Cardiac muscle cell (in vitro differentiated cells and primary cell): ENCODE measurements around the gene AXDND1. TPM values are rescaled to one million over a fixed set of nuclear protein-coding genes. Genes with fewer than 3 reads are reported as not detected.
A peak's percentile ranks its signal among the peaks of the same experiment; 100 is the strongest.

Experiments used
- DNase-seq, 2 donors: peaks; one replicate each; pipeline versions ENCODE4 v3.0.0 to v3.0.0-alpha.2; 2010 to 2017; ENCODE audit warnings: low read depth in 1 of 2, low spot score in 1 of 2
- H3K27ac ChIP-seq: fragments of 200-600 bp; sonication (generic); 2 replicates; pipeline ENCODE4 v1.5.1; 2016
- H3K27me3 ChIP-seq: fragments of 200-600 bp; sonication (generic); 2 replicates; pipeline ENCODE4 v1.6.0; 2016; ENCODE audit warnings: control low read depth
- H3K36me3 ChIP-seq: fragments of 200-600 bp; sonication (generic); 2 replicates; pipeline ENCODE4 v1.5.1; 2016; ENCODE audit warnings: control low read depth
- H3K4me1 ChIP-seq: fragments of 200-600 bp; sonication (generic); 2 replicates; pipeline ENCODE4 v1.8.1; 2017; ENCODE audit warnings: low read depth, mild to moderate bottlenecking, mixed run types
- H3K4me3 ChIP-seq: fragments of 200-600 bp; sonication (generic); 2 replicates; pipeline ENCODE4 v1.5.1; 2016; ENCODE audit warnings: mild to moderate bottlenecking
- H3K9me3 ChIP-seq: fragments of 200-600 bp; sonication (generic); 2 replicates; pipeline ENCODE4 v1.5.1; 2017; ENCODE audit warnings: low read depth, mild to moderate bottlenecking, control low read depth
- polyA plus RNA-seq: library from polyadenylated mRNA; unstranded; fragments of >200 nt; fragmentation: Nextera tagmentation; extraction: Ambion mirVana; gene quantifications from 2 replicates; pipeline ENCODE4 v1.2.1, GENCODE V29; 2016
- total RNA-seq: library from RNA; depleted of rRNA; stranded (reverse); fragments of >200 nt; gene quantifications from 2 replicates; pipeline ENCODE4 v1.2.3, GENCODE V29; 2016
- TF ChIP-seq, protein P1 (sequence below): IDR thresholded peaks from 2 replicates; pipeline ENCODE4 v1.5.1; 2012; ENCODE audit warnings: low read depth, mild to moderate bottlenecking, low read length

Gene AXDND1
- total and polyA plus RNA-seq, 2 experiments from 2014 or later = 0.54 to 0.70 TPM

DNA sequence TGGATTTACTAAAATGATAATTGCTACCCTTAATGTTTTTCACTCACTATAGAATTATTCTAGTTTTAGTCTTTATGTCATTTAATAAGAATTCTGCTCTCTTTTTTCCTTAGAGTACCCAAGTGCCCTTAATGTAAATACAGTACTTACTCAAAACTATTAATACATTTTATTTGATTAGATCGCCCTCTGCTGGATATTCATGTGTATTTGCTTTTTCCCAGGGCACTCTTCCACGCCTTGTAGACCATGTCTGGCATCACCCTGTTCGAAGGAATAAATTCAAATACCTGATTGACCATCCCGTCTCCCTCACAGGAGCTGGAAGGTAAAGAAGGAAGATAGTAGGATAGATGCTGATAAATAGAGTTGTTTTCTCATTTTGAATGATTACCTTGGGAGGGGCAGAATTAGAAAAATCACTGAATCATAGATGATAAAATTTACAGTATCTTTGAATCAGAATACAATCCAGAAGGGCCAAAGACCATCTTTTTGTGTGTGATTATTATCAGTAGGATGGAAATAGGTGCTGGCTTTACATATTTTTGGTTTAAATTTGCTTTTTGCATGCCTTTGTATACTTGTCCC is 4.1 kb downstream of the AXDND1 start:
- H3K36me3 ChIP-seq = no peaks in the 10 kb centered on the region
- H3K4me3 ChIP-seq = no peak overlapping the region
- no peak overlapping the region for H3K27ac ChIP-seq
- H3K27me3 ChIP-seq = no peaks in the 10 kb centered on the region
- H3K4me1 ChIP-seq = no peaks in the 10 kb centered on the region
- peak; percentile 81 to 82 for DNase-seq
- no peaks in the 10 kb centered on the region for H3K9me3 ChIP-seq
- TF ChIP-seq, protein P1, sequence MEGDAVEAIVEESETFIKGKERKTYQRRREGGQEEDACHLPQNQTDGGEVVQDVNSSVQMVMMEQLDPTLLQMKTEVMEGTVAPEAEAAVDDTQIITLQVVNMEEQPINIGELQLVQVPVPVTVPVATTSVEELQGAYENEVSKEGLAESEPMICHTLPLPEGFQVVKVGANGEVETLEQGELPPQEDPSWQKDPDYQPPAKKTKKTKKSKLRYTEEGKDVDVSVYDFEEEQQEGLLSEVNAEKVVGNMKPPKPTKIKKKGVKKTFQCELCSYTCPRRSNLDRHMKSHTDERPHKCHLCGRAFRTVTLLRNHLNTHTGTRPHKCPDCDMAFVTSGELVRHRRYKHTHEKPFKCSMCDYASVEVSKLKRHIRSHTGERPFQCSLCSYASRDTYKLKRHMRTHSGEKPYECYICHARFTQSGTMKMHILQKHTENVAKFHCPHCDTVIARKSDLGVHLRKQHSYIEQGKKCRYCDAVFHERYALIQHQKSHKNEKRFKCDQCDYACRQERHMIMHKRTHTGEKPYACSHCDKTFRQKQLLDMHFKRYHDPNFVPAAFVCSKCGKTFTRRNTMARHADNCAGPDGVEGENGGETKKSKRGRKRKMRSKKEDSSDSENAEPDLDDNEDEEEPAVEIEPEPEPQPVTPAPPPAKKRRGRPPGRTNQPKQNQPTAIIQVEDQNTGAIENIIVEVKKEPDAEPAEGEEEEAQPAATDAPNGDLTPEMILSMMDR = peak; percentile 59

DNA sequence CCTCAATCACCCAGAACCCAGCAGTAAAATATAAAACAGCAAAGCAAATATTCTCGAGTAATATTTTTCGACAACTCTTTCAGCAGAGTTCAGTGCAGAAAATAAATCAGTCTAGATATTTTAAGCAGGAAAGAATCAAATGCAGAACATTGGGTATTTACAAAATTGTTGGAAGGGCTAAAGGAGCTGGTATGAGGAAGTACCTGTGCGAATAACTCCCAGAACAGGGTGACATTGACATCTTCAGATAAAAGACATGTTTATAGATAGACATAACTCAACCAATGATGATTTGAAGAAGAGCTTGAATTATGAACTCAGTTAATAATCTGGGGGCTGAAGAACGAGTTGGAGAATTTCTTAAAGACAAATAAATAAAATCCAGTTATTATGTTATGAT is 6.4 kb downstream of the AXDND1 start:
- no peak overlapping the region for H3K4me3 ChIP-seq
- H3K27me3 ChIP-seq = no peaks in the 10 kb centered on the region
- H3K4me1 ChIP-seq = no peaks in the 10 kb centered on the region
- no peak overlapping the region for H3K27ac ChIP-seq
- no peaks in the 10 kb centered on the region for H3K9me3 ChIP-seq
- TF ChIP-seq, protein P1 = no peak
- no peak for DNase-seq
- no peaks in the 10 kb centered on the region for H3K36me3 ChIP-seq

DNA sequence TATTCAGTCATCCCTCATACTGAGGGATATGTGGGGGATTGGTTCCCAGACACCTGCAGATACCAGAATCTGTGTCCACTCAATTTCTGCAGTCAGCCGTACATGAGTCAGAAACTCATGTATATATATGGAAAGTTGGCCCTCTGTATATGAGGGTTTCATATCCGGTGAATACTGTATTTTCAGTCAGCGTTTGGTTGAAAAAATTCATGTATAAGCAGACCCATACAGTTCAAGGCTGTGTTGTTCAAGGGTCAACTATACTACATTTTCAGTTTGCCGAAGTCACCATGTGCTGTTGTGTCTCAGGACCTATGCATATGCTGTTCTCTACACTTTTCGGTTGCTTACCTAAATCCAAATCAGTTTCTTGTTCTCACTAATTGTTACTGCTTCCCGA is 10.5 kb downstream of the AXDND1 start:
- H3K27me3 ChIP-seq = no peaks in the 10 kb centered on the region
- DNase-seq = no peak
- H3K36me3 ChIP-seq = no peaks in the 10 kb centered on the region
- no peaks in the 10 kb centered on the region for H3K9me3 ChIP-seq
- H3K4me3 ChIP-seq = no peak overlapping the region
- H3K4me1 ChIP-seq = no peaks in the 10 kb centered on the region
- TF ChIP-seq, protein P1 = no peak
- no peak overlapping the region for H3K27ac ChIP-seq

DNA sequence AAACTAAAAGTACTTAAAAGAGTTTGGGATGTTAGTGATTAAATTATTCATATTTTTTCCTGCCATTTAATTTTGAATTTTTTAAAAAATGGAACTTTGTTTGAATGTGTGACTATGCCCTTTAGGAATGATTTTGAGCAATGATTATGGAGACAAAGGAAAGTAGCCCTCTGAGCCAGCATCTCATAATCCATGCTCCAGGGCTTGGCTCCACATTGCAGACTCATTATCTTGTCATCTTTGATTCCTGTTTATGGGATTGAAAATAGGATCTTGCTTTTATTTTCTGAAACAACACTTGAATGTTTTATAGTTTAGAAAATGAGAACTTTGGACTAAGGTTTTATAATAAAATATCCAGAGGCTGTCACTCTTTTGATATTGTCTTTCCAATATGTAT is 14.5 kb downstream of the AXDND1 start:
- H3K4me1 ChIP-seq = no peaks in the 10 kb centered on the region
- no peak overlapping the region for H3K27ac ChIP-seq
- no peaks in the 10 kb centered on the region for H3K36me3 ChIP-seq
- H3K9me3 ChIP-seq = no peaks in the 10 kb centered on the region
- no peaks in the 10 kb centered on the region for H3K27me3 ChIP-seq
- H3K4me3 ChIP-seq = no peak overlapping the region
- TF ChIP-seq, protein P1 = no peak
- DNase-seq = no peak

DNA sequence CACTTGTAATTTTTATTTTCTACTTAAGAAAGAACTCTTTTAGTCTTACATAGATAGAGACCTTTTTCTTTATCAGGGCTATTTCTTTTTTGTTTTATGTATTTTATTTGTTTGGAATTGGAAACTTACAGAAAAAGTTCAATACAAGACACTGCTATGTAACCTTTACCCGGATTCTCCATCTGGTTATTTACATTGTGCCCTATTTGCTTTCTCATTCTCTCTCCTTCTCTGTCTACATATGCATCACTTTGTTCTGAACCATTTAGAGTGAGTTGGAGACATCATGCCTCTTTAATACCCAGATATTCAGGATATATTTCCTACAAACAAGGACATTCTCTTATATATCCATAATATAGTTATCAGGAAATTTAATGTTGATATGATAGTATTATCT is 18.3 kb downstream of the AXDND1 start:
- TF ChIP-seq, protein P1 = no peak
- Histone ChIP-seq H3K27me3 (no peaks in the 10 kb centered on the region), H3K9me3 (no peaks in the 10 kb centered on the region), H3K4me3 (no peak overlapping the region), H3K36me3 (no peaks in the 10 kb centered on the region), H3K4me1 (no peaks in the 10 kb centered on the region), H3K27ac (no peak overlapping the region)
- DNase-seq = no peak

DNA sequence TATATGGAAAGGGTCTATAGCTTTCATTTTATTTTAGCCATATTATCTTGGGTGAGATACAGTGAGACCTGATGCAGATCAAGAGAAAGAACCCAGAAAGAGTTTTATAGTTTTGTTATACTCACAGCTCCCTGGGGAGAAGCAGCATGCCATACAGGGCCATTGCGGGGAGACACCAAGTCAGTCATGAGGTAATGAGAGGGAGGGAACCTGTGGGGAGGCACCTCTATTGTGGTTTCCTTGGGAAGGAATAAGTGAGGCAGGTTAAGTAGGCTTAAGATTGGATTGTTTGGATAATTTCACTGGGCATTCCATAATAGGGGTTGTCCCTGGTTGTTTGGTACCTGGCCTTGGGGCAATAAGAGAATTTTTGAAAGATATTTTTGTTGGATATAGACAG is 19.7 kb downstream of the AXDND1 start:
- TF ChIP-seq, protein P1 = no peak
- DNase-seq = no peak
- Histone ChIP-seq H3K4me1 (no peaks in the 10 kb centered on the region), H3K36me3 (no peaks in the 10 kb centered on the region), H3K27ac (no peak overlapping the region), H3K4me3 (no peak overlapping the region), H3K9me3 (no peaks in the 10 kb centered on the region), H3K27me3 (no peaks in the 10 kb centered on the region)
